Cortex of kidney (tissue), 1 donor: ENCODE results near the gene DCHS2.
"Not testable (repeated sequence)": the region's sequence is repeated elsewhere in the genome, so short reads cannot be mapped to it uniquely, and the experiment has no call there.

Source experiments
- DNase-seq: peaks from one replicate; lab custom pipeline; 2025; lab: John Stamatoyannopoulos, UW

Gene DCHS2

GRCh38 chr4:154315741-154316140, 175.9 kb downstream of the DCHS2 start:
- DNase-seq, result no peak

- DNase-seq, result no peak
Measured at GRCh38 chr4:154314248-154314647, 177.4 kb downstream of the DCHS2 start.

GRCh38 chr4:154313004-154313585, 178.5 kb downstream of the DCHS2 start:
- no peak for DNase-seq

- no peak for DNase-seq
Measured at GRCh38 chr4:154312246-154312645, 179.4 kb downstream of the DCHS2 start.

- no peak for DNase-seq
Measured at GRCh38 chr4:154310578-154310977, 181.0 kb downstream of the DCHS2 start.

- DNase-seq, result no peak
Measured at GRCh38 chr4:154308207-154308606, 183.4 kb downstream of the DCHS2 start.

GRCh38 chr4:154307451-154307850, 184.1 kb downstream of the DCHS2 start:
- DNase-seq, result no peak

GRCh38 chr4:154305616-154306015, 186.0 kb downstream of the DCHS2 start:
- DNase-seq, result no peak

GRCh38 chr4:154304679-154305078, 186.9 kb downstream of the DCHS2 start:
- DNase-seq, result no peak

GRCh38 chr4:154294652-154295350, 196.8 kb downstream of the DCHS2 start:
- no peak for DNase-seq

GRCh38 chr4:154293427-154293826, 198.2 kb downstream of the DCHS2 start:
- DNase-seq, result no peak

- no peak for DNase-seq
Measured at GRCh38 chr4:154292589-154292988, 199.0 kb downstream of the DCHS2 start.

- no peak for DNase-seq
Measured at GRCh38 chr4:154277172-154277571, 214.4 kb downstream of the DCHS2 start.

- DNase-seq, result no peak
Measured at GRCh38 chr4:154276496-154276895, 215.1 kb downstream of the DCHS2 start.

GRCh38 chr4:154254999-154255398, 236.6 kb downstream of the DCHS2 start:
- no peak for DNase-seq

GRCh38 chr4:154234576-154234975, 257.0 kb downstream of the DCHS2 start:
- DNase-seq, result no peak

GRCh38 chr4:154231806-154232478, 259.7 kb downstream of the DCHS2 start:
- no peak for DNase-seq

- no peak for DNase-seq
Measured at GRCh38 chr4:154230723-154231122, 260.9 kb downstream of the DCHS2 start.

- DNase-seq, result no peak
Measured at GRCh38 chr4:154230091-154230490, 261.5 kb downstream of the DCHS2 start.

- DNase-seq, result no peak
Measured at GRCh38 chr4:154222875-154223274, 268.7 kb downstream of the DCHS2 start.

- DNase-seq, result no peak
Measured at GRCh38 chr4:154218051-154218450, 273.5 kb downstream of the DCHS2 start.

GRCh38 chr4:154217384-154217783, 274.2 kb downstream of the DCHS2 start:
- not testable (repeated sequence) for DNase-seq

- DNase-seq, result no peak
Measured at GRCh38 chr4:154211506-154211905, 280.1 kb downstream of the DCHS2 start.
